Activated T-helper 17 cell treated with anti-CD3 and anti-CD28 coated beads, Interleukin-2, amount 50 U/mL, for 72 hours (primary cell): ENCODE results near the gene NOL3. TPM values are rescaled to one million over a fixed set of nuclear protein-coding genes. Genes with fewer than 3 reads are reported as not detected.

Experiments
- ATAC-seq: fragments of 150-1000 bp; cut with Tn5 transposase; replicated peaks from 2 replicates; pipeline ENCODE4 v1.10.0; 2021; ENCODE audit warnings: mild to moderate bottlenecking, moderate library complexity
- H3K27ac Mint-ChIP-seq: one replicate; pipeline ENCODE4 v1.8.0; 2022; ENCODE audit warnings: mixed read lengths
- H3K27me3 Mint-ChIP-seq: one replicate; pipeline ENCODE4 v1.8.0; 2022; ENCODE audit warnings: mixed read lengths
- H3K36me3 Mint-ChIP-seq: one replicate; pipeline ENCODE4 v1.8.0; 2022; ENCODE audit warnings: low read depth, mild to moderate bottlenecking, mixed read lengths
- H3K4me1 Mint-ChIP-seq: one replicate; pipeline ENCODE4 v1.8.0; 2022; ENCODE audit warnings: mixed read lengths
- H3K4me3 Mint-ChIP-seq: one replicate; pipeline ENCODE4 v1.8.0; 2022; ENCODE audit warnings: mild to moderate bottlenecking, mixed read lengths
- H3K9me3 Mint-ChIP-seq: one replicate; pipeline ENCODE4 v1.8.0; 2022; ENCODE audit warnings: mixed read lengths
- total RNA-seq, 2 donors: library from RNA; stranded (reverse); gene quantifications; one replicate each; pipeline ENCODE4 v1.2.3, GENCODE V29; 2022

The NOL3 gene
- total RNA-seq, 2 donors from 2014 or later: 30.0 to 194 TPM

DNA sequence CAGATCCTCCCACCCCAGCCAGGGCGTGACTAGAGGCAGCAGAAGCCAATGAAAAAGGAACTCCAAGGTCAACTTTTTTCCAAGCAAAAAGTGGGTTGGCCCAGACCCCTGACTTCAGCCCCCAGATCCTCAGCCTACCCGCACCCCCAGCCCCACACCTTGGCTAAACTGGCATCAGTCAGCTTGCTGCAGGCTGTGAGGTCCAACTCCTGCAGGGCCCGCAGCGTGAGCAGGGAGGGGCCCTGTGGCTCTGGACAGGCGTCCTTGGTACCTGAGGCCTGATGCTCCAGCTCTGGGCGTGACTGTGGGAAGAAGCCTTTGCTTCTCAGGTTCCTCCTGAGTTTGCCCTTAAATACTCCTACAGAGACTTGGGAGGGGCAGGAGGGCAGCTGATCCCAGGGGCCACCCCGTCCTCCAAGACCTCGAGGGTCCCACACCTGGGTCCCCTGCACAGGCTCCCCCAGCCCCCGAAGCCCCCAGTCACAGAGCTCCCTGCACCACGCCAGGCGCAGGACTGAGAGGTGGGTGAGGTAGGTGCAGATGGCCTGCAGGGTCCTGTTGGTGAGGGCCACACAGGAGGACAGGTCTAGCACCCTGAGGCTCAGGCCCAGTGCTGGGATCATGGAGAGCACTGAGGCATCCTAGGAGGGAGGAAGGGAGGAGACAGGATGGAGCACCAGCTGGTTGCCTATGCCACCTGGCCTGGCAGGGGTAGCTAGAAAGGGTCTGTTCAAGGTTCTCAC lies 38.0 kb downstream of the NOL3 start:
- Mint-ChIP-seq H3K4me3 (no peak overlapping the region), H3K27ac (no peak overlapping the region)
- no peak for ATAC-seq

DNA sequence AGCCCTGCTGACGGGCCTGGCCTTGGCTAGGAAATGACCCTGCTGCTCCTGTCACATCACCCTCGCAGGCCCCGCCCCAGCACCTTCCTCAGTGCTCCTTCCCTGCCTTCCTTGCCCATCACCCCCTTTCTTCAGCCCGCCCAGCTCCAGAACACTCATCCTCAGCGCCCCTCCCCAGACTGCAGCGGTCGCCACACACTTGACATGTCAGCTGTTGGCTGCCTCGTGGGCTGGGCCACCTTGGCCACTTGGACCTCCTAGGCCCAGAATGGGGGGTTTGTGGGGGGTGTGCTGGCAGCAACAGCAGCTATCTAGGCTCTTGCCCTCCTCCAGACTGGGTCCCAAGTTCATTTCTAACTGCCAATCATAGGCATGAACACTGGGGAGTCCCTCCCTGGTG lies 39.2 kb downstream of the NOL3 start:
- ATAC-seq: no peak
- Mint-ChIP-seq H3K36me3 (no peaks in the 10 kb centered on the region), H3K9me3 (no peaks in the 10 kb centered on the region), H3K4me1 (peaks cover 5% of the 10 kb centered on the region), H3K4me3 (no peak overlapping the region), H3K27ac (peak overlapping the region; percentile 36), H3K27me3 (no peaks in the 10 kb centered on the region)

More for the DNA sequence above, 38.0 kb downstream of the NOL3 start:
- no peaks in the 10 kb centered on the region for H3K27me3 Mint-ChIP-seq
- no peaks in the 10 kb centered on the region for H3K36me3 Mint-ChIP-seq
- peaks cover 5% of the 10 kb centered on the region for H3K4me1 Mint-ChIP-seq
- no peaks in the 10 kb centered on the region for H3K9me3 Mint-ChIP-seq

DNA sequence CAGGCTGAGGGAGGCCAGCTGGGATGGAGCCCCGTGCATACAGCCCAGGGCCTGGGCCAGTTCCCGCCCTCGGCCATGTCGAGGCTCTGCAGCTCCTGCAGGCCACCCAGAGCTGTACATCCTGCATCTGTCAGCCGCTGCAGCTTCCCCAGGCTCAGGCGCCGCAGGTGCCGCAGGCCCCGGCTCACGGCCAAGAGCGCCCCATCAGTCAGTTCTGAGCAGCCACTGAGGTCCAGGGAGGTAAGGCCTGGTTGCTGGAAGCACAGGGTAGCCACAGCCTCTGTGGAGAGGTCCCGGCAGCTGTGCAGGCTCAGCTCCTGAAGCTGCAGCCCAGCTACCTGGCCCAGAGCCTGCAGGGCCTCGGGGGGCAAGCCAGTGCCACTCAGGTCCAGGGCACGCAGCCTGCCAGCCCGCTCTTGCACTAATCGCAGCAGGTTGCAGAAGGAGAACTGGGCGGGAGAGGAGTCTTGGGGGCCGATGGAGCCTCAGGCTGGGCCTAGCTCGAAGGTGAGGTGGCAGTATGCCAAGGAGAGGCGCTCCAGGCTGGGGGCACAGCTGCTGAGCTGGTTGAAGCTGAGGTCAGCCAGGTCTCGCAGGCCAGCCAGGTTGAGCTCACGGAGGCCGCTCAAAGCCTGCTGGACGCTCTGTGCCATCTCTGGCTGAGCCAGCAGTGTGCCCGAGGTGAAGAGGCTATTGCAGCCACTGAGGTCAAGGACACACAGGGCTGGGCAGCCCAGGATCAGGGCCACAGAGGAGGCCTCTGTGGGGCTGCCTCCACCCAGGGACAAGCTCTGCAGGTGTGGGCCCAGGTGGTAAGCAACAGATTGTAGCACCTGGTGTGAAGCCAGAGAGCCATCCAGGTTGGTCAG lies 40.0 kb downstream of the NOL3 start:
- Mint-ChIP-seq H3K27me3 (no peaks in the 10 kb centered on the region), H3K9me3 (no peaks in the 10 kb centered on the region), H3K36me3 (no peaks in the 10 kb centered on the region), H3K4me1 (peaks cover 5% of the 10 kb centered on the region), H3K4me3 (no peak overlapping the region), H3K27ac (no peak overlapping the region)
- no peak for ATAC-seq

DNA sequence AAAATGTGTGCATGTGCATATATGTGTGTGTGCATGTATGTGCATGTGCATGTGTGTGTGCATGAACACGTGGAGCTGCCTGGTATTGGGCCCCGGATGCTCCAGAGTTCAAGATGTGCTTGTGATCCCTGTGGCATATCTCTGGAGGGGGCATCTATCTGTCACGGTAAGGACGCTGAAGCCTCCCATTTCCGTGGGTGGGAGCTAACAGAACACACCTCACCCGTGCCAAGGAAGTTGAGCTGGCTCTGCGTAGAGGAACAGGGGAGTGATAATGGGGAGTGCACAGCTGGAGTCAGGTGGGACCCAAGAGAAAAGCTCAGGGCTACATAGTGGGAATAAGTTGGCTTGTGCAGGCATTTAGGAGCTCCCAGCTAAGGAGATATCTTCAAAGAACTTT lies 41.3 kb downstream of the NOL3 start:
- no peaks in the 10 kb centered on the region for H3K36me3 Mint-ChIP-seq
- no peaks in the 10 kb centered on the region for H3K9me3 Mint-ChIP-seq
- H3K4me3 Mint-ChIP-seq: no peak overlapping the region
- no peak for ATAC-seq
- H3K27me3 Mint-ChIP-seq: no peaks in the 10 kb centered on the region
- peaks cover 3% of the 10 kb centered on the region for H3K4me1 Mint-ChIP-seq
- H3K27ac Mint-ChIP-seq: no peak overlapping the region

DNA sequence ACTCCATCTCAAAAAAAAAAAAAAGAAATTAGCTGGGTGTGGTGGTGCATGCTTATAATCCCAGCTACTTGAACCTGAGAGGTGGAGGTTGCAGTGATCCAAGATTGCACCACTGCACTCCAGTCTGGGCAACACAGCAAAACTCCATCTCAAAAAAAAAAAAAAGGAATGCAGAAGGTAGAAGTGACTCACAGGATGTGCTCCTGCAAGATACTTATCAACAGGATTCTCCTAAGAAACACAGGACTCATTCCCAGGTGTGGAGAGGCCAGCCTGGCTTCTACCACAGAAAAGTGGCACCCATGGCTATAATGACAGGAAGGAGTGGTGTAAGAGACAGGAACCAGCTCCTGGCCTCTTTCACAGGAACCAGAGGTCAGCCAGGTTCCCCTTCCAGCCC lies 42.4 kb downstream of the NOL3 start:
- no peak for ATAC-seq
- peaks cover 8% of the 10 kb centered on the region for H3K4me1 Mint-ChIP-seq
- H3K27me3 Mint-ChIP-seq: no peaks in the 10 kb centered on the region
- H3K36me3 Mint-ChIP-seq: no peaks in the 10 kb centered on the region
- H3K9me3 Mint-ChIP-seq: no peaks in the 10 kb centered on the region
- H3K4me3 Mint-ChIP-seq: no peak overlapping the region
- no peak overlapping the region for H3K27ac Mint-ChIP-seq

DNA sequence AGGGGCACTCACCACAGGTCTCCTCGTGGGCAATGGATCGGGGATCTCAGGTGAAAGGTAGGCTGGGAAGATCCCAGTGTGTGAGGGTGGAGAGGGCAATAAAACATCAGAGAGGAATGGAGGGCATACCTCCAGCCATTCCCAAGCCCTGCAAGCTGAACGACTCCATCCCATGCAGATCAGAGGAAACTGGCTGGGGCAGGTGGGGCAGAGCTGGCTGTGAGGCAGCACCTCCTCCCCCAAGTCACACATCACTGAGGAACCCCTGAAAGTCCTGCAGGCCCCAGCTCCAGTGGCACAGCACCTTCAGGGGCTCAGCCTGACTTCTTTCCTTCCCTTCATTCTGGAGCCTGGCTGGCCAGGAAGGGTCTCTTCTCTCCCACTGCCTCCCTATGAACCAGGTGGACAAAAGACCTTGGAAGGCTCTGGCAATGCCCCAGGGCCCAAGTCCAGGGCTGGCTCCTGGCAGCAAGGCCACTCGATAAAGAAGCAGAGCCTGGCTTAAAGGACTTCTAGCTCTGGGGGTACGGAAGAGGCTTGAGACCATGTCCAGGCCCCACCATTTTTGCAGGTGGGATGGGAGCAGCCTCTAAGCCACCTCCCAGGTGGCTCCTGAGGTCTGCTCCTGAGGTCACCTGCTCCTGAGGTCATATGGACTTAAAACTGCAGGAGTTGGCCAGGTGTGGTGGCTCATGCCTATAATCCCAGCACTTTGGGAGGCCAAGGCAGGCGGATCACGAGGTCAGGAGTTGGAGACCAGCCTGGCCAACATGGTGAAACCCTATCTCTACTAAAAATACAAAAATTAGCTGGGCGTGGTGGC lies 43.1 kb downstream of the NOL3 start:
- no peaks in the 10 kb centered on the region for H3K36me3 Mint-ChIP-seq
- no peaks in the 10 kb centered on the region for H3K9me3 Mint-ChIP-seq
- peaks cover 8% of the 10 kb centered on the region for H3K4me1 Mint-ChIP-seq
- no peak overlapping the region for H3K4me3 Mint-ChIP-seq
- H3K27me3 Mint-ChIP-seq: no peaks in the 10 kb centered on the region
- ATAC-seq: no peak
- no peak overlapping the region for H3K27ac Mint-ChIP-seq

DNA sequence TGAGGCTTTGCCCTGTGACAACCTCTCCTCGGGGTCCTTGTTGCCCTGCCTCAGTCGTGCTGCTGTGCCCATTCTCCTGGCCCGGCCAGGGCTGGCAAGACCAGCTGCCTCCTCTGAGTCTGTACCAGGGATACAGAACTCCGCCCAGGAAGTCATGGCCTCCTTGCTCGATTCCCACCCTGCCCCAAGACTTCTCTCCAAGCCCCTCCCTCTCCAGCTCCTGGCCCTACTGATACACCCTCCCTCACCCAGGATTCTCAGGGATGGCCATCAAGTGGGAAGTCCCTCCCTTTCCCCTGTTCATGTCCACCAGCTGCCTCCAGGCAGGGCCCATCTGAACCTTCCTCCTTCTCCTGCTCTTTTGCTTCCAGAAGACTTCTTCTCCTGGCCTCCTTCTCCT lies 45.4 kb downstream of the NOL3 start:
- Mint-ChIP-seq H3K27ac (no peak overlapping the region), H3K4me3 (no peak overlapping the region), H3K36me3 (peaks cover 3% of the 10 kb centered on the region), H3K4me1 (peaks cover 16% of the 10 kb centered on the region), H3K9me3 (no peaks in the 10 kb centered on the region), H3K27me3 (no peaks in the 10 kb centered on the region)
- no peak for ATAC-seq

DNA sequence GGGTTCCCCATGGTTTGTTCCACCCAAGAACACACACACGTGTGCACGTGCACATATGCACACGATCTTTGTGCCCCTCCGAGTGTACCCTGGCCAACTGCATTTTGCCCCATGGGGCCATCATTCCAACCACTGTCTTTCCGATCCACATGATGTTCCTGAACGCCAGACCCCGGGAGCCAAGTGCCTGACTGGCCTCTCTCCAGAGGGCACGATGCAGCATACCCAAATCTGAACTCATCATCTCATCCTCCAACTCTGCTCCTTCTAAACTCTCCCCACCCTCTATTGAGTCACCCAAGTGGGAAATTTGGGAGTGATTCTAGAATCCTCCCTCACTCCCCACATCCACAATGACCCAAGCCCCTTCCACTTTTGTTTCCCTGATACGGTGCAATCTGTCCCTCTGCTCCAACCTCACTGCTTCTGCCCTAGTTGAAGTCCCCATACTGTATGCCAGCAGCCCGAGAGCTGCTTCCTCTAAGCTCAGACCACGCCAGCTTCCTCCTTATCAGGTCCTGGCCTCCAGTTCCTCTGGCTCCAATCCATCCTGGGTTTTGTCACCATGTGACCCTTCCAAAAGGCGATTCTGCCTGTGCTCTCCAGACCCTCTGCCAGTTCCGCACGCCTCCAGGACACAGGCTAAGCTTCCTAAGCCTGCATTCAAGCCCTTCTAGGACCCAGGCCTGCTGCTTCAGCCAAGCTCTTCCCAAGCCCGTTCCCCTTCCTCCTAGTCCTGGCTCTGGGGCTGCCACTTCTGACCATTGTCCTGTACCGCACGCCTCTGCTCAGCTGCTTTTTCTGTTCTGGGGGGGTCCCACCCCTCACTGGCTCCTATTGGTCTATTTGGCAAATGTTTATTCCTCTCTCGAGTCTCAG lies 46.5 kb downstream of the NOL3 start:
- peaks cover 20% of the 10 kb centered on the region for H3K4me1 Mint-ChIP-seq
- H3K9me3 Mint-ChIP-seq: no peaks in the 10 kb centered on the region
- H3K36me3 Mint-ChIP-seq: peaks cover 7% of the 10 kb centered on the region
- H3K27me3 Mint-ChIP-seq: no peaks in the 10 kb centered on the region
- no peak overlapping the region for H3K4me3 Mint-ChIP-seq
- H3K27ac Mint-ChIP-seq: peak overlapping the region; percentile 26
- no peak for ATAC-seq

DNA sequence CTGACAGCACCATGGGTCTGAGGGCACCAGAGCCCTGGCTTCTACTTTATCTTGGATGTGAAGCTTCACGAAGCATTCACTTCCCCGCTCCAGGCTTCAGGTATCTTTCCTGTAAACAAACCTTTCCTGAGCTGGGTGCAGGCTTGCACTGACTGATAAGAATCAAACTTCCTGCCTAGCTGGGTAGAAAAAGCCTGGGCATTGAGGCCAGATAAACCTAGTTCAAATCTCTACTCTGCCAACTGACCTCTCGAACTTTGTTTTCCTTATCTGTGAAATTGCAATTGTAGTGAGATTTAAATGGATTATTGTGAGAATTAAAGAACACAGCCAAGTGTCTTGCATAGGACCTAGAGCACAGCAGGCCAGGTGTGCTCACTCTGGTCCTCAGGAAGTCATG lies 53.7 kb downstream of the NOL3 start:
- ATAC-seq: no peak
- peaks cover 30% of the 10 kb centered on the region for H3K36me3 Mint-ChIP-seq
- peaks cover 54% of the 10 kb centered on the region for H3K4me1 Mint-ChIP-seq
- H3K4me3 Mint-ChIP-seq: no peak overlapping the region
- peak overlapping the region; percentile 99 for H3K27ac Mint-ChIP-seq
- H3K27me3 Mint-ChIP-seq: no peaks in the 10 kb centered on the region
- H3K9me3 Mint-ChIP-seq: no peaks in the 10 kb centered on the region

Other genes with a start within 250 kb of the NOL3 start
- gene RRAD, start 245.0 kb upstream of the NOL3 start, total RNA-seq: 1 to 10 TPM; 2.1 to 6.5 TPM
- 100 to 1,000 TPM; 153 to 167 TPM for gene CIAO2B, start 236.1 kb upstream of the NOL3 start, total RNA-seq
- gene CES2, start 235.0 kb upstream of the NOL3 start, total RNA-seq: 10 to 100 TPM; 31.2 to 31.5 TPM
- 1 to 10 TPM; 2.6 to 4.2 TPM for gene CES3, start 209.3 kb upstream of the NOL3 start, total RNA-seq
- gene CES4A, start 181.9 kb upstream of the NOL3 start, total RNA-seq: 10 to 100 TPM; 18.3 to 43.5 TPM
- gene CBFB, start 141.4 kb upstream of the NOL3 start, total RNA-seq: 100 to 1,000 TPM; 115 to 214 TPM
- gene PHAF1, start 60.6 kb upstream of the NOL3 start, total RNA-seq: 10 to 100 TPM; 14.8 to 18.0 TPM
- gene B3GNT9, start 19.5 kb upstream of the NOL3 start, total RNA-seq: 10 to 100 TPM in 1 of 2 donors, 1 to 10 TPM in 1; 8.3 to 12.3 TPM
- gene TRADD, start 10.6 kb upstream of the NOL3 start, total RNA-seq: 10 to 100 TPM; 36.3 to 65.9 TPM
- gene FBXL8, start 10.6 kb upstream of the NOL3 start, total RNA-seq: 100 to 1,000 TPM in 1 of 2 donors, 10 to 100 TPM in 1; 33.1 to 108 TPM
- gene HSF4, start 5.8 kb upstream of the NOL3 start, total RNA-seq: 100 to 1,000 TPM in 1 of 2 donors, 10 to 100 TPM in 1; 71.3 to 325 TPM
- 100 to 1,000 TPM in 1 of 2 donors, 10 to 100 TPM in 1; 47.0 to 118 TPM for gene MATCAP1, start 13.4 kb downstream of the NOL3 start, total RNA-seq
- 1 to 10 TPM in 1 of 2 donors, under 1 TPM in 1; 0.37 to 1.5 TPM for gene EXOC3L1, start 19.6 kb downstream of the NOL3 start, total RNA-seq
- 100 to 1,000 TPM in 1 of 2 donors, 10 to 100 TPM in 1; 90.0 to 141 TPM for gene E2F4, start 21.6 kb downstream of the NOL3 start, total RNA-seq
- 1 to 10 TPM; 6.6 to 7.1 TPM for gene ELMO3, start 28.6 kb downstream of the NOL3 start, total RNA-seq
- 10 to 100 TPM; 31.7 to 39.5 TPM for gene TMEM208, start 56.6 kb downstream of the NOL3 start, total RNA-seq
- 100 to 1,000 TPM; 104 to 145 TPM for gene FHOD1, start 76.9 kb downstream of the NOL3 start, total RNA-seq
- 10 to 100 TPM in 1 of 2 donors, 1 to 10 TPM in 1; 3.5 to 15.7 TPM for gene SLC9A5, start 78.4 kb downstream of the NOL3 start, total RNA-seq
- 10 to 100 TPM in 1 of 2 donors, 1 to 10 TPM in 1; 6.4 to 29.0 TPM for gene PLEKHG4, start 109.0 kb downstream of the NOL3 start, total RNA-seq
- gene KCTD19, start 156.2 kb downstream of the NOL3 start, total RNA-seq: 1 to 10 TPM in 1 of 2 donors, under 1 TPM in 1; 0.50 to 4.4 TPM
- gene LRRC36, start 156.3 kb downstream of the NOL3 start, total RNA-seq: 1 to 10 TPM in 1 of 2 donors, not detected in 1; 1.6 TPM
- gene TPPP3, start 223.0 kb downstream of the NOL3 start, total RNA-seq: under 1 TPM in 1 of 2 donors, not detected in 1; 0.19 TPM
- under 1 TPM; 0.52 to 0.74 TPM for gene ZDHHC1, start 245.9 kb downstream of the NOL3 start, total RNA-seq